Endodermal cell (in vitro differentiated cells): Measurements from ENCODE around the gene SRSF5. TPM values are rescaled to one million over a fixed set of nuclear protein-coding genes. Genes with fewer than 3 reads are reported as not detected.

Experiments
- DNase-seq: peaks from one replicate; pipeline ENCODE4 v3.0.0-alpha.2; 2017
- H3K27ac ChIP-seq: 2 replicates; pipeline ENCODE4 v1.5.1; 2013; ENCODE audit warnings: mild to moderate bottlenecking, low read depth, low read length, moderate library complexity
- H3K27me3 ChIP-seq: 2 replicates; pipeline ENCODE4 v1.6.1; 2013; ENCODE audit warnings: mild to moderate bottlenecking, low read length, moderate library complexity; ENCODE audit not compliant: insufficient read depth, control insufficient read depth, poor library complexity, severe bottlenecking
- H3K36me3 ChIP-seq: 2 replicates; pipeline ENCODE4 v1.7.0; 2013; ENCODE audit warnings: mild to moderate bottlenecking, low read length, moderate library complexity; ENCODE audit not compliant: control insufficient read depth, insufficient read depth
- H3K4me1 ChIP-seq: one replicate; pipeline ENCODE4 v1.7.0; 2013; ENCODE audit warnings: low read length; ENCODE audit not compliant: control insufficient read depth, insufficient read depth
- H3K4me3 ChIP-seq: 2 replicates; pipeline ENCODE4 v1.5.1; 2013; ENCODE audit warnings: mild to moderate bottlenecking, low read length, moderate library complexity
- H3K9ac ChIP-seq: 2 replicates; pipeline ENCODE4 v1.6.1; 2013; ENCODE audit warnings: mild to moderate bottlenecking, low read length, moderate library complexity; ENCODE audit not compliant: poor library complexity, severe bottlenecking; ENCODE audit errors: extremely low read depth
- H3K9me3 ChIP-seq: 2 replicates; pipeline ENCODE4 v1.6.1; 2013; ENCODE audit warnings: mild to moderate bottlenecking, low read length, moderate library complexity; ENCODE audit not compliant: control insufficient read depth
- H3K27ac Mint-ChIP-seq: 2 replicates; pipeline ENCODE4 v1.8.0; 2020; ENCODE audit warnings: mixed read lengths
- H3K27me3 Mint-ChIP-seq: 2 replicates; pipeline ENCODE4 v1.8.0; 2021; ENCODE audit warnings: mild to moderate bottlenecking, mixed read lengths; ENCODE audit not compliant: insufficient read depth
- H3K36me3 Mint-ChIP-seq: 2 replicates; pipeline ENCODE4 v1.8.0; 2020; ENCODE audit warnings: low read depth, mixed read lengths
- H3K4me1 Mint-ChIP-seq: 2 replicates; pipeline ENCODE4 v1.8.0; 2020; ENCODE audit warnings: mixed read lengths
- H3K4me3 Mint-ChIP-seq: 2 replicates; pipeline ENCODE4 v1.8.0; 2020; ENCODE audit warnings: mild to moderate bottlenecking, moderate library complexity, mixed read lengths
- H3K9me3 Mint-ChIP-seq: 2 replicates; pipeline ENCODE4 v1.8.0; 2020; ENCODE audit warnings: mild to moderate bottlenecking, mixed read lengths
- CTCF ChIP-seq: fragments of 200-600 bp; sonication (generic); conservative IDR thresholded peaks from 2 replicates; pipeline ENCODE4 v1.5.0; 2021; ENCODE audit warnings: antibody characterized with exemption, mild to moderate bottlenecking
- WGBS, 2 experiments: methylation state at CpG; one replicate each; pipeline versions ENCODE4 v1.1.5 to v1.1.7; 2013; ENCODE audit warnings: missing lambda C conversion rate in 2 of 2, mixed read lengths in 1 of 2; ENCODE audit not compliant: insufficient coverage in 1 of 2, insufficient read length in 1 of 2; 5-methylcytosine and 5-hydroxymethylcytosine counted together
- total RNA-seq, 2 donors: library from RNA; stranded (reverse); fragmentation: NEBNext Ultra II Directional in 1 of 2; extraction: Animal tissue kit (Norgen Biotek cat#: 25700) in 1 of 2; gene quantifications; 2 replicates in 1 of 2; 3 replicates in 1 of 2; pipeline ENCODE4 v1.2.1, GENCODE V29; 2021

Gene SRSF5
- total RNA-seq, 2 donors from 2014 or later: 285 to 307 TPM

- 100% methylated on average over 1 of the region's 1 CpG for WGBS, 2 experiments
- Histone ChIP-seq H3K27ac (no peak overlapping the region), H3K4me3 (no peak overlapping the region), H3K27me3 (no peaks in the 10 kb centered on the region), H3K9ac (no peak overlapping the region), H3K9me3 (peaks cover 44% of the 10 kb centered on the region), H3K4me1 (no peaks in the 10 kb centered on the region), H3K36me3 (no peaks in the 10 kb centered on the region)
- H3K27me3 Mint-ChIP-seq: no peaks in the 10 kb centered on the region
- H3K4me3 Mint-ChIP-seq: no peak overlapping the region
- no peaks in the 10 kb centered on the region for H3K4me1 Mint-ChIP-seq
- H3K27ac Mint-ChIP-seq: no peak overlapping the region
- TF ChIP-seq CTCF: no peak
- H3K9me3 Mint-ChIP-seq: peaks cover 60% of the 10 kb centered on the region
- H3K36me3 Mint-ChIP-seq: no peaks in the 10 kb centered on the region
- no peak for DNase-seq
These were observed 25.9 kb upstream of the SRSF5 start for GRCh38 chr14:69741055-69741454.

- H3K4me3 ChIP-seq: no peak overlapping the region
- no peak overlapping the region for H3K27ac ChIP-seq
- Mint-ChIP-seq H3K36me3 (peaks cover 2% of the 10 kb centered on the region), H3K4me3 (no peak overlapping the region), H3K27me3 (no peaks in the 10 kb centered on the region), H3K9me3 (peaks cover 18% of the 10 kb centered on the region), H3K4me1 (peaks cover 6% of the 10 kb centered on the region), H3K27ac (no peak overlapping the region)
- no peaks in the 10 kb centered on the region for H3K36me3 ChIP-seq
- no peaks in the 10 kb centered on the region for H3K27me3 ChIP-seq
- H3K9me3 ChIP-seq: peaks cover under 1% of the 10 kb centered on the region
- no peak overlapping the region for H3K9ac ChIP-seq
- TF ChIP-seq CTCF: no peak
- WGBS, 2 experiments: 69 to 100% methylated on average over 1 of the region's 1 CpG
- no peaks in the 10 kb centered on the region for H3K4me1 ChIP-seq
- DNase-seq: no peak
These were observed 17.0 kb upstream of the SRSF5 start for GRCh38 chr14:69749956-69750355.

- Mint-ChIP-seq H3K4me1 (peaks cover 6% of the 10 kb centered on the region), H3K27ac (no peak overlapping the region), H3K4me3 (no peak overlapping the region), H3K9me3 (peaks cover 15% of the 10 kb centered on the region), H3K36me3 (peaks cover 2% of the 10 kb centered on the region), H3K27me3 (no peaks in the 10 kb centered on the region)
- Histone ChIP-seq H3K36me3 (no peaks in the 10 kb centered on the region), H3K27me3 (no peaks in the 10 kb centered on the region), H3K4me3 (no peak overlapping the region), H3K9me3 (no peaks in the 10 kb centered on the region), H3K4me1 (no peaks in the 10 kb centered on the region), H3K9ac (no peak overlapping the region), H3K27ac (no peak overlapping the region)
- 92 to 94% methylated on average over 2 of the region's 2 CpGs for WGBS, 2 experiments
- TF ChIP-seq CTCF: no peak
- no peak for DNase-seq
These were observed 16.4 kb upstream of the SRSF5 start for GRCh38 chr14:69750495-69750894.
